Measurements from ENCODE around the gene CCDC40.

DNA sequence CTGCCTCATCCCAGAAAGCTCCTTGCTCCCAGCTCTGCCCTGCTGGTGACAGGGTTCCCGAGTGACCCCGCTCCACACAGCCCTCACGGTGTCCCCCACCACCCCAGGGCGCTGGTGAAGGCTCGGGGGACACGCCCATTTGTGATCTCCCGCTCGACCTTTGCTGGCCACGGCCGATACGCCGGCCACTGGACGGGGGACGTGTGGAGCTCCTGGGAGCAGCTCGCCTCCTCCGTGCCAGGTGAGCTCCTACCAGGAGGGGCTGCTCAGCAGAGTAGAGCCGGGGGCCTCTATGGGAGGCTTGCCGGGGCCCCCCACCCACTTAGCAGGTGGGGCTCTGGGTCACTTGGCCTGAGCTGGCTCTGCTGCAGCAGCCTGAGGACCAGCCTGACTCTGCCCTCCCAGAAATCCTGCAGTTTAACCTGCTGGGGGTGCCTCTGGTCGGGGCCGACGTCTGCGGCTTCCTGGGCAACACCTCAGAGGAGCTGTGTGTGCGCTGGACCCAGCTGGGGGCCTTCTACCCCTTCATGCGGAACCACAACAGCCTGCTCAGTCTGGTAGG, 76.1 kb downstream of the CCDC40 start:
- TF ChIP-seq POLR2AphosphoS5 (IDR thresholded peaks at IDR 0.05), result no peak
- TF ChIP-seq, protein P1, sequence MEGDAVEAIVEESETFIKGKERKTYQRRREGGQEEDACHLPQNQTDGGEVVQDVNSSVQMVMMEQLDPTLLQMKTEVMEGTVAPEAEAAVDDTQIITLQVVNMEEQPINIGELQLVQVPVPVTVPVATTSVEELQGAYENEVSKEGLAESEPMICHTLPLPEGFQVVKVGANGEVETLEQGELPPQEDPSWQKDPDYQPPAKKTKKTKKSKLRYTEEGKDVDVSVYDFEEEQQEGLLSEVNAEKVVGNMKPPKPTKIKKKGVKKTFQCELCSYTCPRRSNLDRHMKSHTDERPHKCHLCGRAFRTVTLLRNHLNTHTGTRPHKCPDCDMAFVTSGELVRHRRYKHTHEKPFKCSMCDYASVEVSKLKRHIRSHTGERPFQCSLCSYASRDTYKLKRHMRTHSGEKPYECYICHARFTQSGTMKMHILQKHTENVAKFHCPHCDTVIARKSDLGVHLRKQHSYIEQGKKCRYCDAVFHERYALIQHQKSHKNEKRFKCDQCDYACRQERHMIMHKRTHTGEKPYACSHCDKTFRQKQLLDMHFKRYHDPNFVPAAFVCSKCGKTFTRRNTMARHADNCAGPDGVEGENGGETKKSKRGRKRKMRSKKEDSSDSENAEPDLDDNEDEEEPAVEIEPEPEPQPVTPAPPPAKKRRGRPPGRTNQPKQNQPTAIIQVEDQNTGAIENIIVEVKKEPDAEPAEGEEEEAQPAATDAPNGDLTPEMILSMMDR (IDR thresholded peaks at IDR 0.05), result no peak
